H7 (cell line): Measurements from ENCODE around the gene ZNF160. TPM values are rescaled to one million over a fixed set of nuclear protein-coding genes. Genes with fewer than 3 reads are reported as not detected.

Experiments
- total RNA-seq: library from RNA; depleted of rRNA; stranded (reverse); fragments of >200 nt; shearing (Covaris generic); gene quantifications from 2 replicates; pipeline ENCODE4 v1.2.3, GENCODE V29; 2014; rRNA removed

ZNF160 gene
- total RNA-seq, 1 experiment from 2014 or later: 21.6 TPM

Other genes with a start within 250 kb of the ZNF160 start
- gene ZNF468, start 245.8 kb downstream of the ZNF160 start, total RNA-seq: 34.1 and 38.6 TPM in 2 replicates
- 13.1 and 24.0 TPM in 2 replicates for gene ZNF320, start 205.8 kb downstream of the ZNF160 start, total RNA-seq
- 4.6 and 5.7 TPM in 2 replicates for gene ZNF888, start 180.0 kb downstream of the ZNF160 start, total RNA-seq
- gene ZNF816, start 140.5 kb downstream of the ZNF160 start, total RNA-seq: 14.8 and 22.2 TPM in 2 replicates
- 0.17 and 0.33 TPM in 2 replicates for gene ERVV-1, start 89.5 kb downstream of the ZNF160 start, total RNA-seq
- gene ERVV-2, start 58.7 kb downstream of the ZNF160 start, total RNA-seq: 0.14 and 1.1 TPM in 2 replicates
- gene ZNF415, start 29.5 kb upstream of the ZNF160 start, total RNA-seq: 5.5 and 9.6 TPM in 2 replicates
- gene ZNF347, start 55.6 kb upstream of the ZNF160 start, total RNA-seq: 7.1 and 9.7 TPM in 2 replicates
- gene ZNF665, start 89.9 kb upstream of the ZNF160 start, total RNA-seq: 3.9 and 4.0 TPM in 2 replicates
- 1.00 and 1.0 TPM in 2 replicates for gene ZNF677, start 151.5 kb upstream of the ZNF160 start, total RNA-seq
- not detected in 2 replicates for gene VN1R2, start 154.9 kb upstream of the ZNF160 start, total RNA-seq
- not detected in 2 replicates for gene VN1R4, start 164.3 kb upstream of the ZNF160 start, total RNA-seq
- gene ZNF845, start 230.3 kb upstream of the ZNF160 start, total RNA-seq: 9.9 and 17.1 TPM in 2 replicates